GM06990 (cell line): Measurements from ENCODE around the gene ZFYVE19.
A peak's percentile ranks its signal among the peaks of the same experiment; 100 is the strongest.

Experiments used
- DNase-seq: peaks from one replicate; pipeline ENCODE4 v3.0.0-alpha.2; 2011; ENCODE audit not compliant: insufficient read length; ENCODE audit errors: extremely low read depth
- H3K27me3 ChIP-seq: replicated peaks from 2 replicates; pipeline ENCODE4 v1.6.0; 2011; ENCODE audit warnings: low read length; ENCODE audit not compliant: control insufficient read depth, insufficient read depth
- H3K36me3 ChIP-seq: 2 replicates; pipeline ENCODE4 v1.5.1; 2011; ENCODE audit warnings: low read length; ENCODE audit not compliant: control insufficient read depth, insufficient read depth
- H3K4me3 ChIP-seq: replicated peaks from 2 replicates; pipeline ENCODE4 v1.5.1; 2011; ENCODE audit warnings: low read depth, mild to moderate bottlenecking, control low read depth, low read length
- TF ChIP-seq, protein P1 (sequence below): IDR thresholded peaks from 2 replicates; pipeline ENCODE4 v1.5.1; 2011; ENCODE audit warnings: low read length, control low read depth, mild to moderate bottlenecking, inconsistent platforms; ENCODE audit not compliant: insufficient read depth, poor library complexity, severe bottlenecking

Gene ZFYVE19

GRCh38 chr15:40843261-40843884, 36.5 kb downstream of the ZFYVE19 start:
- H3K4me3 ChIP-seq: peak overlapping the region; percentile 66
- no peaks in the 10 kb centered on the region for H3K36me3 ChIP-seq
- H3K27me3 ChIP-seq: no peaks in the 10 kb centered on the region; the same call in 1 of the 2 replicates
- DNase-seq: no peak
- TF ChIP-seq, protein P1, sequence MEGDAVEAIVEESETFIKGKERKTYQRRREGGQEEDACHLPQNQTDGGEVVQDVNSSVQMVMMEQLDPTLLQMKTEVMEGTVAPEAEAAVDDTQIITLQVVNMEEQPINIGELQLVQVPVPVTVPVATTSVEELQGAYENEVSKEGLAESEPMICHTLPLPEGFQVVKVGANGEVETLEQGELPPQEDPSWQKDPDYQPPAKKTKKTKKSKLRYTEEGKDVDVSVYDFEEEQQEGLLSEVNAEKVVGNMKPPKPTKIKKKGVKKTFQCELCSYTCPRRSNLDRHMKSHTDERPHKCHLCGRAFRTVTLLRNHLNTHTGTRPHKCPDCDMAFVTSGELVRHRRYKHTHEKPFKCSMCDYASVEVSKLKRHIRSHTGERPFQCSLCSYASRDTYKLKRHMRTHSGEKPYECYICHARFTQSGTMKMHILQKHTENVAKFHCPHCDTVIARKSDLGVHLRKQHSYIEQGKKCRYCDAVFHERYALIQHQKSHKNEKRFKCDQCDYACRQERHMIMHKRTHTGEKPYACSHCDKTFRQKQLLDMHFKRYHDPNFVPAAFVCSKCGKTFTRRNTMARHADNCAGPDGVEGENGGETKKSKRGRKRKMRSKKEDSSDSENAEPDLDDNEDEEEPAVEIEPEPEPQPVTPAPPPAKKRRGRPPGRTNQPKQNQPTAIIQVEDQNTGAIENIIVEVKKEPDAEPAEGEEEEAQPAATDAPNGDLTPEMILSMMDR: no peak

GRCh38 chr15:40843885-40844695, 37.2 kb downstream of the ZFYVE19 start, which contains the start of gene SPINT1:
TSS of gene SPINT1 (plus strand) at chr15:40844048. CDS start at chr15:40844555, 507 bp downstream.
- TF ChIP-seq, protein P1: no peak
- peak; percentile 68 for DNase-seq
- H3K4me3 ChIP-seq: peak within 1 kb of the TSS; percentile 66

DNA sequence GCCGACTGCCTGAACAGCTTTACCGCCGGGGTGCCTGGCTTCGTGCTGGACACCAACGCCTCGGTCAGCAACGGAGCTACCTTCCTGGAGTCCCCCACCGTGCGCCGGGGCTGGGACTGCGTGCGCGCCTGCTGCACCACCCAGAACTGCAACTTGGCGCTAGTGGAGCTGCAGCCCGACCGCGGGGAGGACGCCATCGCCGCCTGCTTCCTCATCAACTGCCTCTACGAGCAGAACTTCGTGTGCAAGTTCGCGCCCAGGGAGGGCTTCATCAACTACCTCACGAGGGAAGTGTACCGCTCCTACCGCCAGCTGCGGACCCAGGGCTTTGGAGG, 37.8 kb downstream of the ZFYVE19 start:
- TF ChIP-seq, protein P1: no peak

More at GRCh38 chr15:40843885-40844695, 37.2 kb downstream of the ZFYVE19 start, which contains the start of gene SPINT1:
- H3K27me3 ChIP-seq: no peaks in the 10 kb centered on the region; the same call in 1 of the 2 replicates
- H3K36me3 ChIP-seq: no peaks in the 10 kb centered on the region

DNA sequence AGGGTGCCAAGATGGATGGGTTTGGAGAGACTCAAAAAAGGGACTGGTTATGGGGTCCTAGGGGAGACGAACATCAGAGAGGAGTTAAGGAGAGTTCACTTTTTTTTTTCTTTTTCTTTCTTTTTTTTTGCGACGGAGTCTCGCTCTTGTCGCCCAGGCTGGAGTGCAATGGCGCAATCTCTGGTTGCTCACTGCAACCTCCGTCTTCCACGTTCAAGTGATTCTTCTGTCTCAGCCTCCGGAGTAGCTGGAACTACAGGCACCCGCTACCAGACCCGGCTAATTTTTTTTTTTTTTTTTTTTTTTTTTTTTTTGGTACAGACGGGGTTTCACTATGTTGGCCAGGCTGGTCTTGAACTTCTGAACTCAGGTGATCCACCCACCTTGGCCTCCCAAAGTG, 38.1 kb downstream of the ZFYVE19 start:
- Histone ChIP-seq H3K36me3 (no peaks in the 10 kb centered on the region), H3K4me3 (peak overlapping the region; percentile 66), H3K27me3 (no peaks in the 10 kb centered on the region; the same call in 1 of the 2 replicates)
- TF ChIP-seq, protein P1: no peak
- DNase-seq: no peak

More for the DNA sequence above, 37.8 kb downstream of the ZFYVE19 start:
- no peaks in the 10 kb centered on the region for H3K36me3 ChIP-seq
- no peak for DNase-seq
- H3K4me3 ChIP-seq: peak overlapping the region; percentile 66
- no peaks in the 10 kb centered on the region; the same call in 1 of the 2 replicates for H3K27me3 ChIP-seq

DNA sequence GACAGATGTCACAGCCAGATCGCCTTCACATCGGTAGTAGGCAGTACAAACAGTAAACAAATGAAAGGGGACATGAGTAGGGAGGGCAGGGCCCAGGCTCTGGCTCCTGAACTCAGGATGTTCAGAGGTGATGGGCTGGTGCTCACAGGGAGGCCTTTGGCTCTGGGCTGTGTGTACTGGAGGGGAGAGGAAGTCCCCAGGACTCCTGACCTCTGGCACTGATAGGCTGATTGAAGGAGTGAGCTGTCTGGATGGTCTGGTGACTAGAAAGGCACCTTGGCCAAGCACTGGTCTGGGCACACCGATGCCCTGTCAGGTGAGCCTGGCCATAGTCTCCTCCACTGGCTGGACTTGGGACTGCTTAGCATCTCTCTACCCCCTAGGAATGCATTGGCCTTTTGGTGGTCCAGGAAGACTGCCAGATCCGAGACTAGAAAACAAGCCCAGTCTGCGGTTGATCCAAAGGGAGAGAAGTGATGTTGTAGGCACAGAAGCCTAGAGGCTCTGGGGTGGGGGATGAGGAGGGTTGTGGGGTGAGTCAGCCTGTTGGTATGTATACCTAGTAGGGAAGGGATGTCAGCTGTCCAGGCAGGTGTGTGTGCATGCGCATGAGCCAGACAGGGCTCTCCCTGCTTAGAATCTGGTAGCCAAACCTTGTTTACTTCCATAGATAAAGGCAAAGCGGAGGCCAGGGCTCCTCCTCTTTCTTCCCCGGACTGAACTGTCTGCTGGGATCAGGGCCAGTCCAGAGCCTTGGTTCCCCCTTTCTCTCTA, 38.8 kb downstream of the ZFYVE19 start:
- Histone ChIP-seq H3K27me3 (no peaks in the 10 kb centered on the region; the same call in 1 of the 2 replicates), H3K36me3 (no peaks in the 10 kb centered on the region), H3K4me3 (no peak overlapping the region)
- DNase-seq: no peak
- TF ChIP-seq, protein P1: no peak
